HEK293 (cell line): ENCODE measurements around the gene DPP6.

Source experiments
- CTCF ChIA-PET: fragments of 350-600 bp; formaldehyde crosslinking; extraction: SDS; loops from one replicate; lab custom pipeline; 2021; ENCODE audit warnings: antibody characterized with exemption; lab: Yijun Ruan, JAX
- POLR2A ChIA-PET: fragments of 300-600 bp; formaldehyde crosslinking; extraction: SDS; loops from one replicate; lab custom pipeline; 2020; ENCODE audit warnings: antibody characterized with exemption, inconsistent platforms; lab: Yijun Ruan, JAX
- H3K27ac ChIP-seq: fragments of 200-500 bp; sonication (Bioruptor generic); 2 replicates; pipeline ENCODE4 v1.5.1; 2014; ENCODE audit warnings: low read depth, low read length, control low read depth, inconsistent platforms; ENCODE audit errors: extremely low read depth
- H3K36me3 ChIP-seq, 2 experiments: fragments of 200-500 bp in 1 of 2; sonication (Bioruptor generic) in 1 of 2; 1 replicate in 1 of 2; 2 replicates in 1 of 2; pipeline ENCODE4 v1.5.1; 2014 to 2017; ENCODE audit warnings: inconsistent platforms in 2 of 2, low read length in 2 of 2; ENCODE audit not compliant: control insufficient read depth in 2 of 2, insufficient read depth in 1 of 2
- H3K4me1 ChIP-seq: fragments of 200-500 bp; sonication (Bioruptor generic); 2 replicates; pipeline ENCODE4 v1.5.1; 2014; ENCODE audit warnings: mild to moderate bottlenecking, low read length, inconsistent platforms; ENCODE audit not compliant: control insufficient read depth, insufficient read depth
- H3K4me3 ChIP-seq: 2 replicates; pipeline ENCODE4 v1.5.1; 2011; ENCODE audit warnings: low read depth, mild to moderate bottlenecking, control low read depth, low read length, moderate library complexity
- H3K9me3 ChIP-seq: fragments of 200-500 bp; sonication (Bioruptor generic); 2 replicates; pipeline ENCODE4 v1.5.1; 2014; ENCODE audit warnings: low read depth, low read length, inconsistent platforms; ENCODE audit not compliant: control insufficient read depth, insufficient read depth
- HOXC10 ChIP-seq: sonication (generic); formaldehyde crosslinking; IDR thresholded peaks from 2 replicates; pipeline ENCODE4 v1.8.1; 2023; ENCODE audit warnings: mild to moderate bottlenecking, missing genetic modification reagents
- IKZF3 ChIP-seq: fragments of 450-650 bp; IDR thresholded peaks from 2 replicates; pipeline ENCODE4 v1.5.0; 2018; ENCODE audit warnings: missing biosample characterization, mild to moderate bottlenecking, missing genetic modification characterization, moderate library complexity
- KLF16 ChIP-seq: fragments of 450-650 bp; formaldehyde crosslinking; IDR thresholded peaks from 2 replicates; pipeline ENCODE4 v1.5.1; 2017; ENCODE audit warnings: missing biosample characterization, missing genetic modification characterization
- MYNN ChIP-seq: fragments of 450-650 bp; formaldehyde crosslinking; IDR thresholded peaks from 2 replicates; pipeline ENCODE4 v1.5.1; 2016; ENCODE audit warnings: missing biosample characterization, missing genetic modification characterization, borderline replicate concordance
- PRDM6 ChIP-seq: fragments of 450-650 bp; formaldehyde crosslinking; IDR thresholded peaks from 2 replicates; pipeline ENCODE4 v1.5.1; 2017; ENCODE audit warnings: missing biosample characterization, missing genetic modification characterization
- ZBTB21 ChIP-seq: fragments of 450-650 bp; formaldehyde crosslinking; IDR thresholded peaks from 2 replicates; pipeline ENCODE4 v1.5.1; 2017; ENCODE audit warnings: missing biosample characterization, missing genetic modification characterization
- ZBTB44 ChIP-seq: fragments of 450-650 bp; IDR thresholded peaks from 2 replicates; pipeline ENCODE4 v1.5.1; 2018; ENCODE audit warnings: missing biosample characterization, mild to moderate bottlenecking, missing genetic modification characterization
- ZBTB8A ChIP-seq: fragments of 450-650 bp; formaldehyde crosslinking; IDR thresholded peaks from 2 replicates; pipeline ENCODE4 v1.5.1; 2016; ENCODE audit warnings: missing biosample characterization, missing genetic modification characterization
- ZNF16 ChIP-seq: fragments of 450-650 bp; formaldehyde crosslinking; IDR thresholded peaks from 2 replicates; pipeline ENCODE4 v1.5.1; 2016; ENCODE audit warnings: low read depth, missing biosample characterization, missing genetic modification characterization
- ZNF18 ChIP-seq: fragments of 450-650 bp; formaldehyde crosslinking; IDR thresholded peaks from 2 replicates; pipeline ENCODE4 v1.5.1; 2016; ENCODE audit warnings: missing biosample characterization, missing genetic modification characterization
- ZNF248 ChIP-seq: fragments of 450-650 bp; formaldehyde crosslinking; IDR thresholded peaks from 2 replicates; pipeline ENCODE4 v1.5.1; 2017; ENCODE audit warnings: missing biosample characterization, missing genetic modification characterization
- ZNF335 ChIP-seq: fragments of 450-650 bp; formaldehyde crosslinking; conservative IDR thresholded peaks from 2 replicates; pipeline ENCODE4 v1.5.1; 2016; ENCODE audit warnings: missing biosample characterization, missing genetic modification characterization
- ZNF404 ChIP-seq: fragments of 450-650 bp; formaldehyde crosslinking; IDR thresholded peaks from 2 replicates; pipeline ENCODE4 v1.5.1; 2017; ENCODE audit warnings: missing biosample characterization, missing genetic modification characterization
- ZNF433 ChIP-seq: fragments of 450-650 bp; formaldehyde crosslinking; IDR thresholded peaks from 2 replicates; pipeline ENCODE4 v1.5.1; 2016; ENCODE audit warnings: missing biosample characterization, missing genetic modification characterization, low read depth
- ZNF48 ChIP-seq: fragments of 450-650 bp; formaldehyde crosslinking; IDR thresholded peaks from 2 replicates; pipeline ENCODE4 v1.5.1; 2016; ENCODE audit warnings: missing biosample characterization, missing genetic modification characterization
- ZNF548 ChIP-seq: fragments of 450-650 bp; formaldehyde crosslinking; IDR thresholded peaks from 2 replicates; pipeline ENCODE4 v1.5.1; 2016; ENCODE audit warnings: missing biosample characterization, missing genetic modification characterization
- ZNF747 ChIP-seq: fragments of 450-650 bp; formaldehyde crosslinking; IDR thresholded peaks from 2 replicates; pipeline ENCODE4 v1.5.1; 2016; ENCODE audit warnings: missing biosample characterization, missing genetic modification characterization
- ZNF791 ChIP-seq: fragments of 450-650 bp; formaldehyde crosslinking; IDR thresholded peaks from 2 replicates; pipeline ENCODE4 v1.5.1; 2016; ENCODE audit warnings: missing biosample characterization, missing genetic modification characterization
- TF ChIP-seq, protein P1 (sequence below): fragments of 450-650 bp; formaldehyde crosslinking; conservative IDR thresholded peaks from 2 replicates; pipeline ENCODE4 v1.5.1; 2016; ENCODE audit warnings: low read depth, missing biosample characterization, missing genetic modification characterization
- TF ChIP-seq, protein P2 (sequence below): fragments of 450-650 bp; formaldehyde crosslinking; IDR thresholded peaks from 2 replicates; pipeline ENCODE4 v1.5.1; 2016; ENCODE audit warnings: missing biosample characterization, missing genetic modification characterization
- TF ChIP-seq, protein P3 (sequence below): fragments of 450-650 bp; formaldehyde crosslinking; IDR thresholded peaks from 2 replicates; pipeline ENCODE4 v1.5.1; 2016; ENCODE audit warnings: missing biosample characterization, missing genetic modification characterization, borderline replicate concordance

Gene DPP6

DNA sequence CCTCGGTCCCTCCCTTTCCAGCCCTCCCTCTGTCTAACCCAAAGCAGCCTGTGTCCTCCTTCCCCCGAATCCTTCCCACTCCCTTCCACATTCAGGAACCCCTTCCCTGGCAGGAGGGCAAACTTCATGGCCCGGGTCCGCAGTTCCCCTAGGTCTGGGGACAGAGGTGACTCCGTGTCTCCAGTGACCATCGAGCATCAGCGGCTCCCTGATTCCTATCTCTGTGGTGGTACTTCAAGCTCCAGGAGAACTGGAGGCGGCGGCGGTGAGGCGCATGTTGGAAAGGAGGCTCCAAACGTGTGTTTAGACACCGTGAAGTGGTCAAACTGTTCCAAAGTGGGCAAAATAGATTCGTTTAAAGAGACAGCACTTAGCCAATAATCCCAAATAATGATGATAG lies 802.6 kb downstream of the DPP6 start:
- no peaks in the 10 kb centered on the region for H3K36me3 ChIP-seq
- H3K4me3 ChIP-seq: no peak overlapping the region
- H3K4me1 ChIP-seq: no peaks in the 10 kb centered on the region
- no peaks in the 10 kb centered on the region for H3K9me3 ChIP-seq
- POLR2A ChIA-PET: no interaction called here
- no peak for TF ChIP-seq ZBTB21 (tag by site-specific recombination)
- no peak for TF ChIP-seq ZNF248
- TF ChIP-seq ZNF433 (tag by site-specific recombination): no peak
- no peak for TF ChIP-seq IKZF3
- no peak for TF ChIP-seq ZNF16 (tag by site-specific recombination)
- TF ChIP-seq, protein P1, sequence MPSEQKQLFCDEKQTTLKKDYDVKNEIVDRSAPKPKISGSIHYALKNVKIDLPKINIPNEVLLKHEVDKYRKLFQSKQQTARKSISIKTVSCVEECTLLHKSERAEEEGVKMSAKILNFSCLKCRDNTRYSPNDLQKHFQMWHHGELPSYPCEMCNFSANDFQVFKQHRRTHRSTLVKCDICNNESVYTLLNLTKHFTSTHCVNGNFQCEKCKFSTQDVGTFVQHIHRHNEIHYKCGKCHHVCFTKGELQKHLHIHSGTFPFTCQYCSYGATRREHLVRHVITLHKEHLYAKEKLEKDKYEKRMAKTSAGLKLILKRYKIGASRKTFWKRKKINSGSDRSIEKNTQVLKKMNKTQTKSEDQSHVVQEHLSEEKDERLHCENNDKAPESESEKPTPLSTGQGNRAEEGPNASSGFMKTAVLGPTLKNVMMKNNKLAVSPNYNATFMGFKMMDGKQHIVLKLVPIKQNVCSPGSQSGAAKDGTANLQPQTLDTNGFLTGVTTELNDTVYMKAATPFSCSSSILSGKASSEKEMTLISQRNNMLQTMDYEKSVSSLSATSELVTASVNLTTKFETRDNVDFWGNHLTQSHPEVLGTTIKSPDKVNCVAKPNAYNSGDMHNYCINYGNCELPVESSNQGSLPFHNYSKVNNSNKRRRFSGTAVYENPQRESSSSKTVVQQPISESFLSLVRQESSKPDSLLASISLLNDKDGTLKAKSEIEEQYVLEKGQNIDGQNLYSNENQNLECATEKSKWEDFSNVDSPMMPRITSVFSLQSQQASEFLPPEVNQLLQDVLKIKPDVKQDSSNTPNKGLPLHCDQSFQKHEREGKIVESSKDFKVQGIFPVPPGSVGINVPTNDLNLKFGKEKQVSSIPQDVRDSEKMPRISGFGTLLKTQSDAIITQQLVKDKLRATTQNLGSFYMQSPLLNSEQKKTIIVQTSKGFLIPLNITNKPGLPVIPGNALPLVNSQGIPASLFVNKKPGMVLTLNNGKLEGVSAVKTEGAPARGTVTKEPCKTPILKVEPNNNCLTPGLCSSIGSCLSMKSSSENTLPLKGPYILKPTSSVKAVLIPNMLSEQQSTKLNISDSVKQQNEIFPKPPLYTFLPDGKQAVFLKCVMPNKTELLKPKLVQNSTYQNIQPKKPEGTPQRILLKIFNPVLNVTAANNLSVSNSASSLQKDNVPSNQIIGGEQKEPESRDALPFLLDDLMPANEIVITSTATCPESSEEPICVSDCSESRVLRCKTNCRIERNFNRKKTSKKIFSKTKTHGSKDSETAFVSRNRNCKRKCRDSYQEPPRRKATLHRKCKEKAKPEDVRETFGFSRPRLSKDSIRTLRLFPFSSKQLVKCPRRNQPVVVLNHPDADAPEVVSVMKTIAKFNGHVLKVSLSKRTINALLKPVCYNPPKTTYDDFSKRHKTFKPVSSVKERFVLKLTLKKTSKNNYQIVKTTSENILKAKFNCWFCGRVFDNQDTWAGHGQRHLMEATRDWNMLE (tag by site-specific recombination): no peak
- no peak for TF ChIP-seq ZNF335 (tag by site-specific recombination)
- TF ChIP-seq MYNN: no peak
- TF ChIP-seq, protein P2, sequence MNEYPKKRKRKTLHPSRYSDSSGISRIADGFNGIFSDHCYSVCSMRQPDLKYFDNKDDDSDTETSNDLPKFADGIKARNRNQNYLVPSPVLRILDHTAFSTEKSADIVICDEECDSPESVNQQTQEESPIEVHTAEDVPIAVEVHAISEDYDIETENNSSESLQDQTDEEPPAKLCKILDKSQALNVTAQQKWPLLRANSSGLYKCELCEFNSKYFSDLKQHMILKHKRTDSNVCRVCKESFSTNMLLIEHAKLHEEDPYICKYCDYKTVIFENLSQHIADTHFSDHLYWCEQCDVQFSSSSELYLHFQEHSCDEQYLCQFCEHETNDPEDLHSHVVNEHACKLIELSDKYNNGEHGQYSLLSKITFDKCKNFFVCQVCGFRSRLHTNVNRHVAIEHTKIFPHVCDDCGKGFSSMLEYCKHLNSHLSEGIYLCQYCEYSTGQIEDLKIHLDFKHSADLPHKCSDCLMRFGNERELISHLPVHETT: no peak
- TF ChIP-seq ZNF747 (tag by site-specific recombination): no peak
- TF ChIP-seq ZBTB44: no peak
- no peak for TF ChIP-seq ZNF548 (tag by site-specific recombination)
- TF ChIP-seq ZBTB8A (tag by site-specific recombination): no peak
- TF ChIP-seq ZNF404 (tag by site-specific recombination): no peak
- no peak for TF ChIP-seq HOXC10 (CRISPR knock-in tag)
- TF ChIP-seq ZNF48 (tag by site-specific recombination): no peak
- TF ChIP-seq, all 188 proteins: peak for 0
- no peak overlapping the region for H3K27ac ChIP-seq
- CTCF ChIA-PET: no interaction called here

- no peaks in the 10 kb centered on the region for H3K9me3 ChIP-seq
- no peaks in the 10 kb centered on the region for H3K36me3 ChIP-seq
- H3K4me1 ChIP-seq: no peaks in the 10 kb centered on the region
- no peak overlapping the region for H3K27ac ChIP-seq
- ChIA-PET CTCF (no interaction called here), POLR2A (no interaction called here)
- no peak overlapping the region for H3K4me3 ChIP-seq
- TF ChIP-seq, protein P3, sequence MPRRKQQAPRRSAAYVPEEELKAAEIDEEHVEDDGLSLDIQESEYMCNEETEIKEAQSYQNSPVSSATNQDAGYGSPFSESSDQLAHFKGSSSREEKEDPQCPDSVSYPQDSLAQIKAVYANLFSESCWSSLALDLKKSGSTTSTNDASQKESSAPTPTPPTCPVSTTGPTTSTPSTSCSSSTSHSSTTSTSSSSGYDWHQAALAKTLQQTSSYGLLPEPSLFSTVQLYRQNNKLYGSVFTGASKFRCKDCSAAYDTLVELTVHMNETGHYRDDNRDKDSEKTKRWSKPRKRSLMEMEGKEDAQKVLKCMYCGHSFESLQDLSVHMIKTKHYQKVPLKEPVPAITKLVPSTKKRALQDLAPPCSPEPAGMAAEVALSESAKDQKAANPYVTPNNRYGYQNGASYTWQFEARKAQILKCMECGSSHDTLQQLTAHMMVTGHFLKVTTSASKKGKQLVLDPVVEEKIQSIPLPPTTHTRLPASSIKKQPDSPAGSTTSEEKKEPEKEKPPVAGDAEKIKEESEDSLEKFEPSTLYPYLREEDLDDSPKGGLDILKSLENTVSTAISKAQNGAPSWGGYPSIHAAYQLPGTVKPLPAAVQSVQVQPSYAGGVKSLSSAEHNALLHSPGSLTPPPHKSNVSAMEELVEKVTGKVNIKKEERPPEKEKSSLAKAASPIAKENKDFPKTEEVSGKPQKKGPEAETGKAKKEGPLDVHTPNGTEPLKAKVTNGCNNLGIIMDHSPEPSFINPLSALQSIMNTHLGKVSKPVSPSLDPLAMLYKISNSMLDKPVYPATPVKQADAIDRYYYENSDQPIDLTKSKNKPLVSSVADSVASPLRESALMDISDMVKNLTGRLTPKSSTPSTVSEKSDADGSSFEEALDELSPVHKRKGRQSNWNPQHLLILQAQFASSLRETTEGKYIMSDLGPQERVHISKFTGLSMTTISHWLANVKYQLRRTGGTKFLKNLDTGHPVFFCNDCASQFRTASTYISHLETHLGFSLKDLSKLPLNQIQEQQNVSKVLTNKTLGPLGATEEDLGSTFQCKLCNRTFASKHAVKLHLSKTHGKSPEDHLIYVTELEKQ (tag by site-specific recombination): no peak
- TF ChIP-seq ZNF18 (no peak), ZNF791 (tag by site-specific recombination) (no peak), KLF16 (tag by site-specific recombination) (no peak), PRDM6 (tag by site-specific recombination) (no peak)
Measured at GRCh38 chr7:154855366-154855765, 803.2 kb downstream of the DPP6 start.
